Fibroblast of pulmonary artery (primary cell): Measurements from ENCODE around the gene PALMD.

Experiments
- DNase-seq: peaks from one replicate; pipeline ENCODE4 v3.0.0-alpha.2; 2010; ENCODE audit warnings: low read depth
- H3K4me3 ChIP-seq: replicated peaks from 2 replicates; pipeline ENCODE4 v1.5.1; 2011; ENCODE audit warnings: low read depth, mild to moderate bottlenecking, control low read depth, low read length, moderate library complexity
- TF ChIP-seq, protein P1 (sequence below): IDR thresholded peaks from 2 replicates; pipeline ENCODE4 v1.5.1; 2011; ENCODE audit warnings: mild to moderate bottlenecking, control low read depth, low read length, inconsistent platforms; ENCODE audit errors: missing control alignments

The PALMD gene

DNA sequence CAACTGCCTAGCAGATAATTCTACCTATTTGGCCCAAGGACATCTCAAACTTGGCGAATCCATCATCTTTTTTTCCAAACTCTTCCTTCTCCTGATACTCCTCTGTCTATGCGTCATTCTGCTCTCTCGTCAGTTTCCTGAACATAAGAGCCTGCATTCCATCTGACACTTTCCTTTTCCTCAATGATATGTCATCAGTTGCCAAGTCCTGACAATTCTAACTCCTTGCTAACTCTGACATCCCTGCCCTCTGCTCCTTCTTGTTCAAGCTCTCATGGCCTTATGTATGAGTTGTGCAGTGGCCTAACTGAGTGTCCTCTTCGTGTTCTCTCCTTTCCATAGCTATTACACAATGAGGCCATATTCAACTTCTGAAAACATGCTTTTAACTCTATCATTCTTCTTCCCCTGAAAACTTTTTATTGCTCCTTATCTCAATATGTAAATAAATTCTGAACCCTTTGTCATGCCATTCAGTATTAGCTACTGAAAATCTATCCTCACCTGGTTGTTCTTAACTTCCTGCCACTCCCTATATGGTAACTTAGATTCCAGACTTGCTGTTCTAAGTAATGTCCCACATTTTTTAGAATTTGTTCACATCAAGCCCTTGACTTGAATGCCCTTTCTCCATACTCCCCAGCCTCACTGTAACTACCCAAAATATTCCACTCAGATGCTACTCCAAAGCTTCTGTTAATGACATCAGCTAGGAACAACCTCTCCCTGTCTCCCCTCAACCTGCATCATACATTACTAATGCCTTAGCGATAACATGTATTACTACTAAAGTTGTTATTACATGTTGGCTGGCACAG lies 11.5 kb downstream of the PALMD start:
- peak; percentile 92 for DNase-seq
- no peak overlapping the region for H3K4me3 ChIP-seq
- TF ChIP-seq, protein P1, sequence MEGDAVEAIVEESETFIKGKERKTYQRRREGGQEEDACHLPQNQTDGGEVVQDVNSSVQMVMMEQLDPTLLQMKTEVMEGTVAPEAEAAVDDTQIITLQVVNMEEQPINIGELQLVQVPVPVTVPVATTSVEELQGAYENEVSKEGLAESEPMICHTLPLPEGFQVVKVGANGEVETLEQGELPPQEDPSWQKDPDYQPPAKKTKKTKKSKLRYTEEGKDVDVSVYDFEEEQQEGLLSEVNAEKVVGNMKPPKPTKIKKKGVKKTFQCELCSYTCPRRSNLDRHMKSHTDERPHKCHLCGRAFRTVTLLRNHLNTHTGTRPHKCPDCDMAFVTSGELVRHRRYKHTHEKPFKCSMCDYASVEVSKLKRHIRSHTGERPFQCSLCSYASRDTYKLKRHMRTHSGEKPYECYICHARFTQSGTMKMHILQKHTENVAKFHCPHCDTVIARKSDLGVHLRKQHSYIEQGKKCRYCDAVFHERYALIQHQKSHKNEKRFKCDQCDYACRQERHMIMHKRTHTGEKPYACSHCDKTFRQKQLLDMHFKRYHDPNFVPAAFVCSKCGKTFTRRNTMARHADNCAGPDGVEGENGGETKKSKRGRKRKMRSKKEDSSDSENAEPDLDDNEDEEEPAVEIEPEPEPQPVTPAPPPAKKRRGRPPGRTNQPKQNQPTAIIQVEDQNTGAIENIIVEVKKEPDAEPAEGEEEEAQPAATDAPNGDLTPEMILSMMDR: no peak

DNA sequence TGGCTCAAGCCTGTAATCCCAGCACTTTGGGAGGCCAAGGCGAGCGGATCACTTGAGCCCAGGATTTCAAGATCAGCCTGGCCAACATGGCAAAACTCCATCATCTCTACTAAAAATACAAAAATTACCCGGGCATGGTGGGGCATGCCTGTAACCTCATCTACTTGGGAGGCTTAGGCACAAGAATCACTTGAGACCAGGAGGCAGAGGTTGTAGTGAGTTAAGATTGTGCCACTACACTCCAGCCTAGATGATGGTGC lies 12.0 kb downstream of the PALMD start:
- TF ChIP-seq, protein P1: no peak
- H3K4me3 ChIP-seq: no peak overlapping the region
- no peak for DNase-seq

DNA sequence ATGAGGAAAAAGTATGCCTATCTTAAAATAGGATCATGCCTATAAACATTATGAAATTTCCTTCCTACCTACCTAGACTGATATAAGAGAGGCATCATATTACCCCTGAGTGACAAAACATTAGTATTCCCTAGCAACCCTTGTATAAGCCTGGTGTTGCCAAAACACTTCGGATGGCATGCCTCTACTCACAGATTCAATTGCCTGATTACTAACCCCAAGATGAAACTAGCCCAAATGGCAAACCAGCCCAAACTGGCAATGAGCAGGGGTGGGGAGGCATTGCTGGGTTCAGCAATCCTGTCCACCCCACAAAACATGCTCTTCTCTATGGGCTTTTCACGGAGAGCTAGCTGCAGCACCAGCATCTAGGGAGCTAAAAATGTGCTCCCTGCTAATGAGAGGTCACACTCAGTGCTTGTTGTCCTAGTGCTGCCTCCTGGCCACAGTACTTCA lies 13.9 kb downstream of the PALMD start:
- H3K4me3 ChIP-seq: no peak overlapping the region
- TF ChIP-seq, protein P1: no peak
- DNase-seq: peak; percentile 60

DNA sequence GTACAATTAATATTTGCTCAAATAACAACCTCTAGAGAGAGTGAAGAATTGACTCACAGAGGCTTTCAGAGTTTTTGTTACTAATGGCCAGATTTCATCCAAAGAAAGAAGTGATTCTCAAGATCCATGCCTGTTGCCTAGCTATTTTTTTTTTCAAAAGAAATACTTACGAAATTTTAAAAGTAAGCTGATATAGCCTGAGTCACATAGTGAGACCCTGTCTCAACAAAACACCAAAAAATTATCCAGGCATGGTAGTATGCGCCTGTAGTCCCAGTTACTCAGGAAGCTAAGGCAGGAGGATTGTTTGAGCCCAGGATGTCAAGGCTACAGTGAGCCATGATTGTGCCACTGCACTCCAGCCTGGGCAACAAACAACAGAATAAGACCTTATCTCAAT lies 14.6 kb downstream of the PALMD start:
- no peak overlapping the region for H3K4me3 ChIP-seq
- DNase-seq: no peak
- TF ChIP-seq, protein P1: no peak

DNA sequence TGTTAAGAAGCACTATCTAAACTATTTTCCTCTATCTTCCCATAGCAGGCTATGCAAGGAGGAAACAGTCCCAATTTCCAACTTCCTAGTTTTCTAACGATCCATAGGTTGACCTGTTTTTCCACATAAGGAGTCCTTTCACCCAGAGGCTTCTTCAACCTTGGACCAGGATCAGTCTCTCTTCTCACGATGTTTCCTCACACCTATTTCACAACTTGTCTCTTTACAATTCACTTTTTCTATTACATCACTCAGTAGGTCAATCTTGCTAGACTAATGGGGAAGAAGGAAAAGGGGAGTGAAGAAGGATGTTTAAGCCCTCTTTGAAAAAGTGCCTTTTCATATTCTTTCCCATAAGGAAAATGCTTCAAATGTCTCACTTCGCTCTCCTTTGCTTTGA lies 15.9 kb downstream of the PALMD start:
- peak; percentile 84 for DNase-seq
- no peak overlapping the region for H3K4me3 ChIP-seq
- TF ChIP-seq, protein P1: no peak

DNA sequence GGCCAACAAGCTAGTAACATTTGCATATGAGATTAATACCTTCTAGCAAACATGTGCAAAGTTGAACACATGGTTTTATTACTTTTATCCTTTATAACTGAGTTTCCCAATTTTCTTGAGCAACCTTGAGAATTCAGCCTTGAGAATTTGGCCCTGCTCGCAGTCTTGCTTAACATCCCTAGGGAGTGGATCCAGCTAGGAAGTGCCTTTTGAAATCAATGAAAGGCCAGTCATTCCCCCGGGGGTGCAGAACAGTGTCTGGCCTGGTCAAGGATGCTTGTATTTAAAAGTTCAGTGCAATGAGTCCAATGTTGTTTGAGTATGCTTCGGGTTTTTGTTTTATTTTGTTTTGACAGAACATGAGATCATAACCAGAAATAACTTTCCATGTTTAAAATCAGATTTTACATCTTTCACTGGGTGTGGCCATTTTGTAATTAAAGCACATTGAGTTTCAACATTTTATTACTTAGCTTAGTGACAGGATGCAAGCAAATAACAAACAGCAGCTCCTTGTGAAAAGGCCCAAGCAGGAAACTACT lies 16.7 kb downstream of the PALMD start:
- TF ChIP-seq, protein P1: no peak
- peak; percentile 98 for DNase-seq
- H3K4me3 ChIP-seq: no peak overlapping the region

DNA sequence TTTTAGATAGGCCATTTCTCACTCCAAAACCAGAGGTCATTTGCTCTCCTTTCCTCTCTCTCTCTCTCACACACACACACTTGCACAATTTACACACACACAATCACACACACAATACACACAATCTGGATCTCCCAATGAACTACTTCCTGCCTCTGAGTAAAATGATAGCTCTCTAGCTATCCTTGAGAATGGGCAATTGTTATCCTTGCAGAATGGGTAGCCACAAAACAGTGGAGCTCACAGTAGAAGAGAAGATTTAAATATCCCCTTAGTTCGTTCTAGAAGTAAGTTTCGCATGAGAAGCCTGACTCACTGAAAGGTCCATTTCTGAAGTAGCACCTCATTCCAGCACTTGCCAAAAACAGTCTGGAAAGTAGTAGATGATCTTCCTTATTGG lies 17.6 kb downstream of the PALMD start:
- TF ChIP-seq, protein P1: no peak
- no peak for DNase-seq
- no peak overlapping the region for H3K4me3 ChIP-seq
